GM18868 (cell line): ENCODE measurements around the gene HBP1.

Experiments
- ATAC-seq: cut with Tn5 transposase; IDR thresholded peaks from one replicate; pipeline ENCODE4 v1.9.1; 2021; ENCODE audit warnings: mild to moderate bottlenecking, moderate library complexity; ENCODE audit not compliant: unreplicated experiment

The HBP1 gene

DNA sequence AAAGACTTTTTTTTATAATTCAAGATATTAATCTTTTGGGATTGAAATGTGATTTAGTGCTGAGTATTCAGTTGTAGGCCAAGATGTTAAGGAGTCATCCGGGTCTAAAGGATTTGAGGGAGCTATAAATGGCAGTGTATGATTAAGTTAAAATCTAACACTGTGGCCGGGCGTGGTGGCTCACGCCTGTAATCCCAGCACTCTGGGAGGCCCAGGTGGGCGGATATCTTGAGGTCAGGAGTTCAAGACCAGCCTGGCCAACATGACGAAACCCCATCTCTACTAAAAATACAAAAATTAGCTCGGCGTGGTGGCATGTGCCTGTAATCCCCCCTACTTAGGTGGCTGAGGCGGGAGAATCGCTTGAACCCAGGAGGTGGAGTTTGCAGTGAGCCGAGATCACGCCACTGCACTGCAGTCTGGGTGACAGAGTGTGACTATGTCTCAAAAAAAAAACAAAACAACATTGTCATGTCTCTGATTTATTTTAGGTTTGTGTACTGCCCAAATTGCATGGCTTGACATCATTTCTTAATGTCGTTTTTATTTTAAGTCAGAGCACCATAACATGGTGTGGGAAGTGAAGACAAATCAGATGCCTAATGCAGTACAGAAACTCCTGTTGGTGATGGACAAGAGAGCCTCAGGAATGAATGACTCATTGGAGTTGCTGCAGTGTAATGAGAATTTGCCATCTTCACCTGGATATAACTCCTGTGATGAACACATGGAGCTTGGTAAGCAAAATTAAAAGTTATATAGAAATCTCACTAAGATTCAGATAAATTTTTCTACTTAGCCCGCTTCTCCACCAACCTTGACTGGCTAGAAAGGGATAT, 10.7 kb downstream of the HBP1 start:
- no peak for ATAC-seq

DNA sequence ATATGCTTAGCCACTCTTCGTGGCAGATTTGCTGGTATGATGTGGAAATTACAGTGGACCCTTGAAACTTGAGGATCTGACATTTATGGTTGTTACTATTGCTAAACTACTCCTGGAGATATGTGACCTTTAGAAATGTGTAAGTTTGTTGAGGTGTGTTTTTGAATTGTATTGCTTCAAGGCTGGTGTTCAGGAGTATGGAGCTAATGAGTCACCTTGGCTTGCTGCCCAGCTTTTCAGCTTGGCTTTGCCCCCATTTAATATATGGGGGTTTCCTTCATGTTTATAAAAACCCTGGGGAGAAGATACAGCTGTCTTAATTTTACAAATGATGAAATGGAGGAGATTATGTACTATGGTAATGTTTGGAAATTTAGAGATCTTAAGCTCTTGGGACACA, 11.6 kb downstream of the HBP1 start:
- peak; percentile 64 for ATAC-seq

DNA sequence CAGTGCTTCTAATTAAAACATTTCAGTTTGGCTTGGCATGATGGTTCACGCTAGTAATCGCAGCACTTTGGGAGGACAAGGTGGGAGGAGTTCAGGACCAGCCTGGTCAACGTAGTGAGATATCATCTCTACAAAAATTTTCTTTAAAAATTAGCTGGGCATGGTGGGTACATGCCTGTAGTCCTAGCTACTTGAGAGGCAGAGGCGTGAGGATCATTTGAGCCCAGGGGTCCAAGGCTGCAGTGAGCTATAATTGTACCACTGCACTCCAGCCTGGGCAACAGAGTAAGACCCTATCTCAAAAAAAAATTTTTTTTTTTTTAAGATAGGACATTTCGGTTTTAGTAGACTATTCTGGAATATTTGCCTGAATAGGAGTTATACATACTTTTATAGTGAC, 12.4 kb downstream of the HBP1 start:
- ATAC-seq, result no peak

DNA sequence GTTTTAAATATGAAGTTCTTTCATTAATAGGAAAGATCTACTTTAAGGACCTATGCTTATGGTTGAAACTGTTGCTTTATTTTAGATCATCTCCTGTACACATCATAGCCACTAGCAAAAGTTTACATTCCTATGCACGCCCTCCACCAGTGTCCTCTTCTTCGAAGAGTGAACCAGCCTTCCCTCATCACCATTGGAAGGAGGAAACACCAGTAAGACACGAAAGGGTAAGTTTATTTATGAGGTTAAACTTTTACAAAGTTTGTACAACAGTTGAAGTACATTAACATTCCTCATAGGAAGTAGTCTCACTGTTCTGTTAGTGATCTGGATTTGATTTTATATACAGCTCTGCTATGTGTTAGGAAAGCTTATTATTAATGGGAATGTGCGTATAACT, 16.9 kb downstream of the HBP1 start:
- no peak for ATAC-seq

DNA sequence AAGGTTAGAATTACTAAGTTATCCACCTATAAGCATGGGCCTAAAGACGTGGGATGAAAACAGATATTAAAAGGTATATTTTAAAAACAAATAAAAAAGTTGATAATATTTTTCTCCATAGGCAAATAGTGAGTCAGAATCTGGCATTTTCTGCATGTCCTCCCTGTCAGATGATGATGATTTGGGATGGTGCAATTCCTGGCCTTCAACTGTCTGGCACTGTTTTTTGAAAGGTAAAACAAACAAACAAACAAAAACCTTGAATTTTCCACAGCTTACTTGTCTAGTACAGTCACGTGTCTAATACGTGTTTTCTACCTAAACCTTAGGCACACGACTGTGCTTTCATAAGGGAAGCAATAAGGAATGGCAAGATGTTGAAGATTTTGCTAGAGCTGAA, 17.4 kb downstream of the HBP1 start:
- no peak for ATAC-seq

DNA sequence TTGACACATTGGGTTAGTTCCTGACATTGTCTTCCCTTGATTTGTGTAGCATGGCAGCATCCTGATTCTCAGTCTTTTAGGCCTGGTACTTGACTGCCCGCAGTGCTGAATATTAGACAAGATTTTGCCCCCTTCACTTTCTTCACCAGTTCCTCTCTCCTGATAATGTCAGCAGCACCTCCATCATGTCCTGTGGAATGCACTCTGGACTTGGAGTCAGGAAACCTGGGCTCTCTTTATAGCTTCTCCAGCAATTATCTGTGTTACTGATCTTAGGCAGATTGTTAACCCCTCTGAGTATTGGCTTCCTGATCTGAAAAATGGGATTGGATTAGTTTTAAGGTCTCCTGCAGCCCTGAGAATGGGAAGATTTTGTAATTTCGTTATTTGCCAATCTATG, 19.0 kb downstream of the HBP1 start:
- no peak for ATAC-seq

DNA sequence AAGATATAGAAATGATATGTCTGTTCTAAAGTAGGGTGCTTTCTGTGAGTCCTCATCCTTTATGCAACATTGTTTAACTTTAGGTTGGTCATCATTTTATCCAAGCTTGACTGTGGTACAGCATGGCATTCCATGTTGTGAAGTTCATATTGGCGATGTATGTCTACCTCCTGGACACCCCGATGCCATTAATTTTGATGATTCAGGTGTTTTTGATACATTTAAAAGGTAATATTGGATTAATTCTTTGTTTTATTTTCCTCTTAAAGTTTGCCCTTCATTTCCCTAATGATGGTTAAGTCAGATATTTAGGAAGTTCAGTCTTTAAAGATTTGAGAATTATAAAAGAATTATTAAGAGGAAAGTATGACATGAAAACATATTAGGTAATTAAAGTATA, 21.3 kb downstream of the HBP1 start:
- no peak for ATAC-seq

DNA sequence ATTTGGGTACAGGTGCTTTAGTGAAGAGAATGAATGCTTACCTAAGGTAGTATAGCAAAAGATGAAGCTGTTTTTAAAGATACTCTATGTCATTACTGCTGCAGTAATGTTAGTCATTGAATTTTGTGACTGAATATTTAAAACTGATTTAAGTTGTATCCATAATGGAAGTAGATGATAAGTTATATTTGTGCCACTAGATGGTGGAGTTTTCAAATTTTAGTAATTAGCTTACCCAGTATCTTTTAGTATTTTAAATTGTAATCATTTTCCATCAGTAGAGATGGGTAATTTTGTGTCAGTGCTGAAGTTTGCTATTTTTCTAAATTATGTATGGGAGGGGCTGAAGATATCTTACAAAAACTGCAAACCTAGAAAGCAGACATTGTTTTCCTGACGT, 25.2 kb downstream of the HBP1 start:
- ATAC-seq, result no peak

DNA sequence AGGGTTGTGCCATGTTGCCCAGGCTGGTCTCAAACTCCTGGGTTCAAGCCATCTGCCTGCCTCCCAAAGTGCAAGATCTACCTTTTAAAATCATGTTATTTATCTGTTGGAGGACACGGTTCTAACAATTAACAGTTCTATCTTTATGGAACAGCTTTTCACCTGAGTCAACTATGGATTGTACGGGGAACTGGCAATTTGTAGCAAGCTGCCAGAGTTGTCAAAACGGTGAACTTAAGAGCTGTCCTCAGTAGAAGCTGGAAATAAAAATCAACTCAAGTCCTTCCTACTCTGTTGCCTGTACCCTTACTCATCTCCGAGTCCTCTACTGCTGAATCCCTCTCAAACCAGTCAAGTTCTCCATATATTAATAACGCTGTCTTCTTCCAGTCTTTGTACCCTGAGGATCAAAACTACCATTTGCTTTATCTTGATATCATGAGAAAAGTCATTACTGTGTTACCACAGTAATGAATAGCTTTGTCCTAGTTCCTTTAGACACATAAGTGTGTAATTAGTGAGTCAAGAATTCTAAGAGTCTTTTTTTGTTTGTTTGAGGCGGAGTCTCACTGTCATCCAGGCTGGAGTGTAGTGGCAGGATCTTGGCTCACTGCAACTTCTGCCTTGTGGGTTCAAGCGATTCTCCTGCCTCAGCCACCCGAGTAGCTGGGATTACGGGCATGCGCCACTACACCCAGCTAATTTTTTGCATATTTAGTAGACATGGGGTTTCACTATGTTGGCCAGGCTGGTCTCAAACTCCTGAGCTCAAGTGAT, 28.2 kb downstream of the HBP1 start:
- ATAC-seq, result no peak

DNA sequence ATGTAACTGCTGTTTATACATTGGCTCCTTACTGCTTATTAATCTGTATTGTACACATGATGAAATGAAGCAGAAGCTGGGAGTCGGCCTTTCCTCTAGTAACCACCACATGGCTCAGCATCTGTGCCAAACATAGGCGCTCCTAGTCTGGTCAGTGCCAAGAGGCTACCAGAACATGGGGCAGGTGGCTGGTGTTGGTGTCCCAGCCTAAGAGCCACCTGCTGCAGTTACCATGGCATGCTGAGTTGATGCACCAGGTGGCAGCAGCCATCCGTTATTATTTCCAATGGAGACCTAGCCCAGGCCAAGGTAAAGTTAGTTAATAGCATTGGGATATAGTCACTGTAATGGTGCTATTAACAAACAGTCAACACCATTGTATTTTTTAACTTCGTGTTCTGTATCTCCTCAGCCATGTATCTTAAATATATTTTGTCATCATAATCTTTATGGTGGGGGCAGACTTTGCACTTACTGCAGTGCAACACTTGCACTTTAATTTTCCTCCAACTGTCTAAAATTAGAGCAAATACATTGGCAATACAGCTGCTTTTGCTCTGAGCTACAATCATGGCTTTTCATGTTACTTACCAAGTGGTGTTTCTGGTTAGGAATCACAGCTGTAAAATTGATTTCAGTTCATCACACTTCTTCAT, 33.1 kb downstream of the HBP1 start:
- no peak for ATAC-seq

DNA sequence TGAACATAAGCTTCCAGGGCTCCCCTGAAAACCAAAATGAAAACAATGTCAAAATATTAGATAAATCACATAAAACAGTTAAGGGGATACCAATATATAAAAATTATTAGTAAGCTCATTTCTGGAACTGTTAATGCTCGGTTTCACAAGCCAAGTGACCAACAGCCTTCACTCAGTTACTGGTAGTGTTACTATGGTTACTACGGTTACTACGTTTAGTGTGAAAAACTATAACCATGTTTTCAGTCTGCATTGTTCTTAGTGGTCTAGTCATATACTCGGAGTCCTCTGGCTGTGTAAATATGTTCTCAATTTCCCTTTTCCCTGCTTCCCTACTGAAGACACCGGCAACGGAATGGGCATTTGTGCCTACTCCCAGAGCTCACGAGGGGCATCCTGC, 34.8 kb downstream of the HBP1 start:
- ATAC-seq, result no peak

DNA sequence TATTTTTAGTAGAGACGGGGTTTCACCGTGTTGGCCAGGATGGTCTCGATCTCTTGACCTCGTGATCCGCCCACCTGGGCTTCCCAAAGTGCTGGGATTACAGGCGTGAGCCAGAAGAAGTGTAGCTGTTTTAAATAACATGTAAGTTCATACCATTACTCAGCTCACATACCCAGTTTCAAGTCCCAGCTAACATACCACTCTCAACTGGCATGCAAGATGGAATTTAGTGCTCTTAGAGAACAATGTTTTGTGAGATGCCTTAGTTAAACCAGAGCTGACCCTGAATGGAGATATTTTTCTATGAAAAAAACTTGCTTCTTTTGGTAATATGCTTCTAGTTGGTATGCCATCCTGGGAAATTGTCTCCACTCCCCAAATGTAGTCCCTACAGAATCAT, 37.3 kb downstream of the HBP1 start:
- no peak for ATAC-seq

DNA sequence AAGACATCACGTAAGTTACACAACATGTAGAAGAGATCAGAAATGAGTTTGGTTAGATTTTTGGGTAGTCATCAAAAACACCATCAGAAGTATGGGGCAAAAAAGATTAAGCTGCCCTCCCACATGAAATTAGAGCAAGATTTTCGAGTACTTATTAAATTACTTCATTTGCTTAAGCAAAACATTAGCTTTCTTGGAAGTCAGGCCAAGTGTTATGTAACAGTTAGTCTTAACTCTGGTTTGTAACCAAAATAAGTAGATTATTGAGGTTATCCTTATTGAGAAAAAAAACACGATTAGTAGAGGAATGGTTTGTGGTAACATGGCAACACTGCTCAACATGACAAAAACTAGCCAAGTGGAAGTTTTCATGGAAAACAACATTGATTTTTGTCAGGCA, 37.9 kb downstream of the HBP1 start:
- no peak for ATAC-seq

DNA sequence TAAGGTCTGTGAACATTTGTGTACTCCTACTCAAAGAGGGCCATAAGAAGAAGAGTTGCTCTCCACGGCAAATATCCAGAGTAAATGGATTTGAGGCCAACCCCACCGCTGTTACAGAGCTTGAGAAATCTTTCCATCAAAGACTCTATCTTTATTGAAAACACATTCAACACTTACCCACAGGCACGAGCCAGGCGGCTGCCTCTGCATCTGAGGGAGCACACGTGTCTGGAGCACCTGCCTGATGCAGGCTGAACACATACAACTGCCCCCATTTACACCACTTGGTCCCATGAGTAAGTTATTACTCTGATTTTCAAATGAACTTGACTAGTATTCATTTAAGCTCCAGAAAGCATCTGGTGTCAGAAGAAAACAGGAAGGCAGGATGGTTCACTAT, 38.7 kb downstream of the HBP1 start:
- no peak for ATAC-seq

DNA sequence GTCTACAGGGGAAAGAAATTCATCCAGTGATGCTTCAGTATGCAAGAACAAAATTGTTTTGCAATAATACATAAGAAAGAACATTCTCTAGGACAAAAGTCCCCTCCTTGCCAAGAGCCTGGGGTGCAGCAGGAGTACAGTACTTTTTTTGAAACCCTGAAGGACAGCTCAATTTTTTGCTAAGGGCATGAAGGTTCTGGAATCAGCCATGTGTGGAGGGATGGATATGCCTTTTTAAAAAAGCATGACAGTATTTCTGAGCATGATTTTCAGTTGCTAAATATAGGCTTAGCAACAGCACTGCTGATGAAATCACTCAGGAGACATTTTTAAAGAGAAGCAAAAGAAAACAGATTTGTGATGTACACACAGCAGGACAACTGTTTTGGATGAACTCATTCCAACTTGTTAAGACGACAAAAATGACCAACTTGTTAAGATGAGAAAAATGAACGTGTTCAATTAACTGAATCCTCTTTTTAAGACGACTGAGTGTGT, 39.3 kb downstream of the HBP1 start:
- no peak for ATAC-seq

DNA sequence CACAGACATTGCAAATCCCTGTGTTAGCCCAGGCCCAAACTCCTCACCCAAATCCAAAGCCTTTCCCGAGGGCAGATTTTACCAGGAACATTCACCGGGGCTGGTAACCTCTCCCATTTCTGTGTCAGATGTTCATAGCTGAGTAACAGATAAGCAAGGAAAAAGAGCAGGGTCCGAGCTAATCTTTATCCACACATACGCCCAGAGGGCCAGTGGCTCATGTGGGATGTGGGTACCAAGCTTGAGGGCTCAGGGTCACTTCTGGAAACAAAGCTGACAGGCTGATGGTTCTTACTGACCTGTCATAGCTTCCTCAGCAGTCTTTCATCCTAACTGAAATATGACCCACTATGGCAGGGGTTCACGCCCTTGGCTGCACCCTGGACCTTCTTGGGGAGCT, 39.8 kb downstream of the HBP1 start:
- ATAC-seq, result no peak

DNA sequence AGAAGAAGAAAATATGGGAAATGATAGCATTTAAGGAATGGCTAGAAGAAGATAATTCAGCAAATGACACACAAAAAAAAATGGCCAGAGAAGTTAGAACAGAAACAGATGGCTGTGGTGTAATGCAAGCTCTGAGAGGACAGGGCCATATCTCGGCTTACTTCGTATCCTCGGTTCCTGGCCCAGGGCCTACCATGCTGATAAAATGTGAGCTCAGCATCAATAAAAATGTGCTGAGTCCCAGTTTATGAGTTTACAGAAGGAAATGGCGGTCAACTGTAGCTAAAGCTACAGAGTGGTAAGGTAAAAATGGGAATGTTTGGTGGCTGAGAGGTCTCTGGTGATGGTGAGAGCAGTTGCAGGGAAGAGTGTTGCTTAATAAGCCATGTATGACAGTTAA, 40.8 kb downstream of the HBP1 start:
- no peak for ATAC-seq

DNA sequence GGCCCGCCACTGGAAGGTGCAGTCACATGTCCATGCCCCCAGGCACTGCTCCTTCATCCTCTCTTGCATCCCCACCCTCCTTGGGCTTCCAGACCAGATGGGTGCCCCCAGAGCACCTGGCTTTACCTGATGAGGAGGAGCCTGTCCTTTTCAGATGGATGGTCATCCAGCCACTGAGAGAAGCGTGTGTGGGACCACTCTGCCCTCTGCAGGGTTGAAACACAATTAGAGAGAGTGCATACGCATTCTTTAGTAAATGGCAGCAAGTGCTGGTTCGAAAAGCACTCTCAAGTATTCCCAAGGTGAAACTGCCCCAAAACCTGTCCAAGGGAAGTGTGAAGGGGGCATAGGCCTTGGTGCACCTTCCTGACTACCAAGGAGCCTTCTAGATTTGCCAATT, 41.6 kb downstream of the HBP1 start:
- ATAC-seq, result no peak

DNA sequence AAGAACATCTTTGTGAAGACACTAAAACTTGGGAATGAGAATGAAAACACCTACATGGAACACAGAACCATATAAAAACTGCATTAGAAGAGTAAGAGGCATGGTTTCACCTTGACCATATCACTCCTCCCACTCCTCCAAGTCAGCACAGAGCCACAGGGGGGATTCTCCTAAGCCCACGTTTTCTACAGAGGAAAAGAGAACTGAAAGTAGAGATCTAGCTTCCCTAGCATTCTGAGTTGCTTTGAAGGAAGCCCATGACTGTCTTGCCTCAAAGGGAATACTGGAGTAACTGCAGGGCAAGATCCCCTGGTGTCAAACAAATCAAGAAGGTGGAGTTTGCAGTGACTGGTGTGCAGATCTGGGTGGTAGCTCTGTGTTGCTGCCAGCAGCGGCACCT, 43.9 kb downstream of the HBP1 start:
- no peak for ATAC-seq

DNA sequence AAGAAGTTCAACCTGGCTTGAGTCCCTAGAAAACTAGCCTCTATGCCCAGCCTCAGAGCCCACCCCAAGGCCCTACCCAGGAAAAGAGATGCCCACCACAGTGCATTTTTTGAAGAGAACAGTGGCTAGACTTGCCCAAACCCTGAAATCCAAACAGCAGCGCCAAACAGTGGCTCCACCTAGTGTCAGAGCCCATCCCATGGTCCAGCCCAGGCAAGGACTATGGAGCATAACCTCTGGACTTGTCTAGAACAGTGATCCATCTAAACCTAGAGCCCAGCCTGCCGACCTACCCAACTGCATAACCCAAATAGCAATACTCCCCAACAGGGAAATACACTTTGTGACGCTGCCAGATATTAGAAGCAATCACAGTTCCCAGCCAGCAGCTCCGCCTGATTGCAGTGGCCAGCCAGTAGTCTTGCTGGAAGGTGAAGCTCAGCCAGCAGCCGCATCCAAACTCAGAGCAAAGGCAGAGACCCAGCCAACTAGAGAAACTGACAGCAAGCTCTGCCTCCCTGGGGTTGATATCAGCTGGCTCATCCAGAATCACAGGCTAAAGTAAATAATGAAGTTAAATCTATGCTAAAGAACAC, 44.5 kb downstream of the HBP1 start:
- ATAC-seq, result no peak

DNA sequence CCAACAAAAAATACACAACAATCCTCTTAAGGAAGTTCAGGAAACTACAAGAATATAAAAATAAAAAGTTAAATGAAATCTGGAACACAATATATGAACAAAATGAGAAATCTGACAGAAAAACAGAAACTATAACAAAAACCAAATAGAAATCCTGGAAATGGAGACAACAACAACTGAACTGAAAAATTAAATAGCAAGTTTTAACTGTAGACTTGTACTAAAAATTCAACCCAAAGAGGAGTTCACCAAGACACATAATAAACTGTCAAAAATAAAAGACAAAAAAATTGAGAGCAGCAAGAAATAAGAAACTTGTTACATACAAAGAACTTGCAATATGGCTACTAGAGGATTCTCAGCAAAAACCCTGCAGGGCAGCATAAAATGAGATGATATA, 45.1 kb downstream of the HBP1 start:
- no peak for ATAC-seq
